ENCODE data around the gene CTR9. TPM values are rescaled to one million over a fixed set of nuclear protein-coding genes. Genes with fewer than 3 reads are reported as not detected.
A peak's percentile ranks its signal among the peaks of the same experiment; 100 is the strongest.

The CTR9 gene
- total RNA-seq, 2 donors from 2014 or later: 33.9 to 37.4 TPM

DNA sequence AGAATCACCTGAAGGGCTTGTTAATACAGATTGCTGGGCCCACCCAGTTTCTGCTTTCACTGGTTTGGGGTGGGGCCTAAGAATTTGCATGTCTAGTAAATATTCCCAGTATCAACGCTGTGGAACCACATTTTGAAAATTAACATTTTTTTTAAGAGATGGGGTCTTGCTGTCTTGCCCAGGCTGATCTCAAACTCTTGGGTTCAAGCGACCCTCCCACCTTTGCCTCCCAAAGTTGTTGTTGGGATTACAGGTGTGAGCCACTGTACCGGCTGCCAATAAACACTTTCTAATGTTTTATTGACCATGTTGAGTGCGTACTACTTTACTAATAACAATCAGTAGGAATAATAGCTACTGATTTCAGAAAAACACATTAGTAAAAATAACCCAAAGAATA lies 55.2 kb downstream of the CTR9 start:
- Histone ChIP-seq H3K4me1 (peaks cover 10% of the 10 kb centered on the region), H3K9ac (ENCODE audit: low read depth in 2 of 2, low read length in 2 of 2) (peak overlapping the region in 1 of 2 donors; percentile 96), H3K36me3 (peaks cover 38% of the 10 kb centered on the region), H3K4me3 (no peak overlapping the region), H3K27ac (no peak overlapping the region), H3K27me3 (no peaks in the 10 kb centered on the region), H3K9me3 (no peaks in the 10 kb centered on the region)
- intact Hi-C loops (cut with DNase I): no loop called here
- DNase-seq: no peak
- TF ChIP-seq CTCF (IDR thresholded peaks at IDR 0.05): no peak

DNA sequence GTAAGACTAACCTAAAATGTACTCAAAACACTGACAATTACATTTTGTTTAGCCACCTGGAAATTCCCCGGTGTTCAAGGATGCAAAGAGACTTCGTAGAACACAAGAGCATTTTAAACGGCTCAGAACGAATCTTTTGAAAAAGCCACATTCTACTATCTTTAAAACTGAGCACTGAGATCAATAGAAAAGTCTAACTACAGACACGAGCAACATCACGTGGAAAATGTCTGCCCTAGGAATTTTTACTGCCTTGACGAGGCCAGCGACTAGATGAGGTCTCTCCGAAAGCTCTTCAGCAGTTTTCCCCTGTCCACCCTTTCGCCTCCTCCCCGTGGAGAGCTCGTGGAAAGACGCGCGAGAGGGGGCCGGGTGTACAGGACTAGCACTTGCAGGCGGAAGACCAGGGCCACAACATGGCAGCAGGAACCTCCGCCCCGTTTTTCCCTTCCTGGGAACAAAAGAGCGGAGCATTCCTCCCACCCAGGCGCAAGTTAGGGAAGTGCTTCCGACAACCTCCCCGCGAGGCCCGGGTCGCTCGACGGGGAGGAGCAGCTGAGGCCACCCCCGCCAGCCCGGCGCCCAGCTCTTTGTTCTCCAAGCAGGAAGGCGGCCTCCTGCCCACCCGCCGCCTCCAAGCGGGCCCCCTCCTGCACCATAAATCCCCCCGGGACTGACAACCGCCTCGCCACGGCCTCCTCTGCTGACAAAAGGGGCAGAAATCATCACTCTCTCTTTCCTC lies 56.6 kb downstream of the CTR9 start:
- H3K9me3 ChIP-seq: no peaks in the 10 kb centered on the region
- peaks cover 10% of the 10 kb centered on the region for H3K4me1 ChIP-seq
- H3K36me3 ChIP-seq: peaks cover 26% of the 10 kb centered on the region
- intact Hi-C loops (cut with DNase I): no loop called here
- H3K27me3 ChIP-seq: no peaks in the 10 kb centered on the region
- H3K9ac ChIP-seq (ENCODE audit: low read depth in 2 of 2, low read length in 2 of 2): peak overlapping the region; percentile 96 to 99
- no peak for TF ChIP-seq CTCF (IDR thresholded peaks at IDR 0.05)
- H3K27ac ChIP-seq: peak overlapping the region; percentile 99
- peak; percentile 61 for DNase-seq
- peak overlapping the region; percentile 95 for H3K4me3 ChIP-seq

- Histone ChIP-seq H3K9me3 (no peaks in the 10 kb centered on the region), H3K9ac (ENCODE audit: low read depth in 2 of 2, low read length in 2 of 2) (peak overlapping the region; percentile 96 to 99), H3K36me3 (peaks cover 26% of the 10 kb centered on the region), H3K27ac (peak overlapping the region; percentile 99), H3K4me3 (peak overlapping the region; percentile 95), H3K4me1 (peaks cover 10% of the 10 kb centered on the region), H3K27me3 (no peaks in the 10 kb centered on the region)
- no peak for TF ChIP-seq CTCF (IDR thresholded peaks at IDR 0.05)
- DNase-seq: no peak
- intact Hi-C loops (cut with DNase I): no loop called here
These were observed 57.1 kb downstream of the CTR9 start for GRCh38 chr11:10808235-10808552.

GRCh38 chr11:10808553-10809372 lies 57.7 kb downstream of the CTR9 start, which contains the start of gene EIF4G2:
Gene EIF4G2, minus strand, starts transcription at chr11:10808926.
- peak within 1 kb of the TSS; percentile 96 to 99 for H3K9ac ChIP-seq (ENCODE audit: low read depth in 2 of 2, low read length in 2 of 2)
- DNase-seq: peak; percentile 99
- H3K36me3 ChIP-seq: peaks cover 22% of the 10 kb centered on the region
- H3K4me1 ChIP-seq: peaks cover 10% of the 10 kb centered on the region
- H3K4me3 ChIP-seq: peak within 1 kb of the TSS; percentile 95
- no peaks in the 10 kb centered on the region for H3K9me3 ChIP-seq
- TF ChIP-seq CTCF (IDR thresholded peaks at IDR 0.05): no peak
- peak within 1 kb of the TSS; percentile 99 for H3K27ac ChIP-seq
- intact Hi-C loops (cut with DNase I): loop anchor here (1.0 kb wide), 2 partner anchors 49 to 123 kb away; no protein-coding TSS in a partner anchor
- H3K27me3 ChIP-seq: no peaks in the 10 kb centered on the region

- Histone ChIP-seq H3K27me3 (no peaks in the 10 kb centered on the region), H3K36me3 (peaks cover 14% of the 10 kb centered on the region), H3K9ac (ENCODE audit: low read depth in 2 of 2, low read length in 2 of 2) (peak overlapping the region; percentile 88 to 96), H3K27ac (peak overlapping the region; percentile 99), H3K4me1 (peaks cover 10% of the 10 kb centered on the region), H3K4me3 (peak overlapping the region; percentile 95), H3K9me3 (no peaks in the 10 kb centered on the region)
- no peak for TF ChIP-seq CTCF (IDR thresholded peaks at IDR 0.05)
- DNase-seq: peak; percentile 61
- intact Hi-C loops (cut with DNase I): loop anchor here (1.0 to 5.0 kb wide), 3 partner anchors 38 to 122 kb away; no protein-coding TSS in a partner anchor
These were observed 58.5 kb downstream of the CTR9 start for GRCh38 chr11:10809373-10810160.
